Right lung (tissue), 5 donors: ENCODE data around the gene FOXL3. TPM values are rescaled to one million over a fixed set of nuclear protein-coding genes. Genes with fewer than 3 reads are reported as not detected.
"Not testable (repeated sequence)": the region's sequence is repeated elsewhere in the genome, so short reads cannot be mapped to it uniquely, and the experiment has no call there.

Experiments used
- DNase-seq, 2 donors: peaks; one replicate each; pipeline ENCODE4 v3.0.0-alpha.2; 2013
- polyA plus RNA-seq, 5 donors: library from polyadenylated mRNA; unstranded; fragments of 120-200 nt; gene quantifications; one replicate each; pipeline versions ENCODE4 v1.2.1 to v1.2.3, GENCODE V29; 2013; ENCODE audit warnings: inconsistent platforms in 1 of 5, low replicate concordance in 1 of 5; ENCODE audit not compliant: insufficient read length in 5 of 5, insufficient read depth in 1 of 5

FOXL3 gene
- polyA plus RNA-seq, 5 donors, result not detected

DNA sequence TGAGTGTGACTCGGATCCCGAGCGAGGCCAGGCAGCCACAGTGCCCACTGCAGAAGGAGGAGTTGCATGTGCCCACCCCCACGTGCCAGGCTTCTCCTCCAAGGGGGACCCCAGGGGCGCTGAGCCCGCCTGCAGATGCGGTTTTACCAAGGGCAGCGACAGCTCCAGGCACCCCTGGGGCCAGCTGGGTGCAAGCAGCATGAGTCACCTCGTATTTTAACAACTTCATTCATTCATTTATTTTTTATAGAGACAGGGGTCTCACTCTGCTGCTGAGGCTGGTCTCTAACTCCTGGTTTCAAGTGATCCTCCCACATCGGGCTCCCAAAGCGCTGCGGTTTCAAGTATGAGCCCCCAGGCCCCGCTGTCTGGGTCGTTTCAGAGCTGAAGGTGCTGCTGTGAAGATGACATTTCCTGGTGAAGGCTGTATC lies 1.3 kb upstream of the FOXL3 start:
- DNase-seq, result no peak

GRCh38 chr7:289209-289755 lies 688 bp upstream of the FOXL3 start:
- no peak for DNase-seq

DNA sequence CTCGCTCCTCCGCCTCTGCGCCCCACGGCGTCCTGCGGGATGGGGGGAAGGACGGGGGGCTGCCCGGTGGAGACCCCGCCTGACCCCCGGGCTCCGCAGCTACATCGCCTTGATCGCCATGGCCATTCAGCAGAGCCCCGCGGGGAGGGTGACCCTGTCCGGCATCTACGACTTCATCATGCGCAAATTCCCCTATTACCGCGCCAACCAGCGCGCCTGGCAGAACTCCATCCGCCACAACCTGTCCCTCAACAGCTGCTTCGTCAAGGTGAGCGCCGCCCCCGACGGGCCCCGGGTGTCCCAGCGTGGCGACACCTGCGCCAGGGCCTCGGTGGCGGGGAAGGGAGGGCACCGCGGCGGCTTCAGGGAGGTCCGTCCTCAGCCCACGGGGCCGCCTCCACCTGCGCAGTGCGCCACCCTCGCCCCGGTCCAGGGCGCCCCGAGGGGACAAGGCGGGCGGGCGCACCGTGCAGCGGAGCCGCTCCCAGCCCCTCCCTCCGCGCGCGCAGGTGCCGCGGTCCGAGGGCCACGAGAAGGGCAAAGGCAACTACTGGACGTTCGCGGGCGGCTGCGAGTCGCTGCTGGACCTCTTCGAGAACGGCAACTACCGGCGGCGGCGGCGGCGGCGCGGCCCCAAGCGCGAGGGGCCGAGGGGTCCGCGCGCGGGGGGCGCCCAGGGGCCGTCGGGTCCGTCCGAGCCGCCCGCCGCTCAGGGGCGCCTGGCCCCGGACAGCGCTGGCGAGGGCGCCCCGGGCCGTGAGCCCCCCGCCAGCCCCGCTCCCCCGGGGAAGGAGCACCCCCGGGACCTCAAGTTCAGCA lies 793 bp downstream of the FOXL3 start:
- no peak for DNase-seq

- DNase-seq, result no peak
Observed at GRCh38 chr7:291373-292092, 1.6 kb downstream of the FOXL3 start.

DNA sequence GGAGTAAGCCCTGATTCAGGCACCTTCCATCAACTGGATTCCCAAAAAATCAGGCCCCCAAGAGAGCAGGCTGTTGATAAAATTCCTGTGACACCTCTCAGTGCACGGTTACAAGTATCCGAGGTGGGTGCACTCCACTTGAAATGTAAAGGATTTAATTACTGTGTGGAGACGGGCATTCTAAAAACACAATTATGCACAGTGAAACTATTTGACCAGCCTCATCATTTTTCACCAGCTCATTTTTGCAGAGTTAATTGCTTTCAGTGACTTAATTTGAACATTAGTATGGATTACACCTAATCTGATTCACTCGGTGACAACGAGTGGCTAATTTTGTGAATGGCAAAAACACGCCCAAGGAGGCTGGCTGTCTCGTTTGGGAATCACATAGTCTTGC lies 2.3 kb downstream of the FOXL3 start:
- no peak for DNase-seq

DNA sequence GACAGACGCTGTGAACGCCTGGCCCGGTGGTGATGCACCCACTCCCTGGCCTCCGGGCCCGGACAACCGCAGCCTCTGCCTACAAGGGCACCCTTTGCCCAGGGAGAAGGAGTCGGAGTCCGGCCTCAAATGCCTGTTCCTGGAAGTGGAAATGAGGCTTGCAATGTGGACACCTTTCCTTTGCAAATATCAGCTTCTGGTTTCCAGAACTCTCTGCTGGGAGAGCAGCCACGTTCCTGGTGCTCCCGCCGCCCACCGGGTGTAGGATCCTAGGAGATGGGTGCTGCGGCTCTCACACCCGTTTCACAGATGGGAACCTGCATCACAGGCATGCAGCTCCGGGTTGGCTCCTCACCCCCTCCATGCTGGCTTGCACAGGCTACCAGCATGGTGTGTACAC lies 2.9 kb downstream of the FOXL3 start:
- no peak for DNase-seq

GRCh38 chr7:293681-294439 lies 3.9 kb downstream of the FOXL3 start:
- no peak for DNase-seq

DNA sequence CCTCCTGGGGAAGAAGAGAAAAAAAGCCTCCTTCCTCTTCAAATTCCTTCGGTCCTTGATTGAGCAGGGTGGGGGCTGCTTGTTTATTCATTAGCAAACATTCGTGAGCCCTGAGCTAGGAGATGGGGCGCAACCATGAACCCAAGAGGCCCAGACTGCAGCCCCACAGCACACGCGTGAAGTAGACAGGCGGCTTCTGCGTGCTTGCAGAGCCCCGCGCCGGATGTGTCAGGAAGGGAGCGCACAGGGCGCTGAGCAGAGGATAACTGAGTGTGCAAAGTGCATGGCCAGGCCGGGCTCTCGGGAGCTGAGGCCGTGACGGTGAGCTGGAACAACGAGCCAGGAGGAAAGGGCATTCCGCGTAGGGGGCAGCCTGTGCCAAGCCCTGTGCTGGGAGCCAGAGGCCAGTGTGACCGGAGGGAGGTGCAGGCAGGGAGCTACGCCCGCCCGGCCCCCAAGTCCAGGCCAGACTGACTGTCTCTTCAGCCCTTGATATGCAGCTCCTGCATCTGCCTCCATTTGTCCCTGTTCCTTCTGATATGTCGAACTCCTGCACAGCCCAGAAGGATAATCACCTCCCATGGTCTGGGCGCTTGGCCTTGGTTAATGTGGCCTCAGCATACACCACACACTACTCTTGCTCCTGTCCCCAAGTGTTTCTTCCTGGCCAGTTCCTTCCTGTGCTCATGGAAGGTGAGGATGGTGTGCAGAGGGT lies 4.6 kb downstream of the FOXL3 start:
- DNase-seq, result no peak

GRCh38 chr7:295155-296154 lies 5.5 kb downstream of the FOXL3 start:
- peak in 1 of 2 donors; percentile 32 for DNase-seq

DNA sequence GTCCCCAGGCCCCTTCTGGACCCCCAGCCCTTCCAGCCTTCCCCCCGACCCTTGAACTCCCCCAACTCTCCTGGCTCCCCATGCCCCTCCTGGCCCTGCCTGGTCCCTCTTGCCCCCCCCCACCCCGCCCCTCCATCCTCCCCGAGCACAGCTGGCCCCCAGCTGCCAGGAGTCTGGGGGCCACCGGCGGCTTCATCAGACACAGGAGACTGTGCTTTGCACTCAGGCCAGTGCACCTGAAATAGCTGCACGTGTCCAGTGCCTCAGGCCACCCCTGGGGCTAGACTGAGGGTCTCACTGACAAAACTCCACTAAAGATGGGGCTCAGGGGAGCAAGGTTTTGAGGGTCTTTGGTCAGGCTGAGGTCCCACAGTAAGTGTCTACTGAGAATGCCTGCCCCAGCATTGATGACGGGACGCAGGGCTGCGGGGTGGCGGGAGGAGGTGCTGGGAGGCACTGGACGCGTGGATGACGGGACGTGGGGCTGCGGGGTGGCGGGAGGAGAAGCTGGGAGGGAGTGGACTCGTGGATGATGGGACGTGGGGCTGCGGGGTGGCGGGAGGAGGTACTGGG lies 6.5 kb downstream of the FOXL3 start:
- no peak for DNase-seq

GRCh38 chr7:297141-297540 lies 7.2 kb downstream of the FOXL3 start:
- DNase-seq, result not testable (repeated sequence)

- DNase-seq, result no peak
Observed at GRCh38 chr7:297611-298374, 7.8 kb downstream of the FOXL3 start.

- no peak for DNase-seq
Observed at GRCh38 chr7:298375-298702, 8.4 kb downstream of the FOXL3 start.

DNA sequence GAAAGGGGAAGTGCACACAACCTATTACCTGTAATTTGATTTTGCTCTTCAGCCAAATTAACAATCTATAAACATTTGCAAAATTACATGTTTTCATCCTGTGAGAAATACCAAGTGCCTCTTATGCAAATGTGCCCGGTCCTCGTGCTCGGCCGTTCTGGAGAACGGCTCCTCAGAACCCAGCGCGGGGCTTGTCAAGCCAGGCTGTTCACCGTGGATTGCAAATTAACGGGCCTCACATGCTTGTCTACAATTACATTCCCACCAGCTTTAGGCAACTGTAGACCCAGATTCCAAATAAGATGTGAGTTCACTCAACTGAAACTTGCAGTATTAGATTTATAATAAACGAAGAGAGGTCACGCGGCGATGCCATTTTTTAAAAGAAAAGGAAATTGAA lies 8.8 kb downstream of the FOXL3 start:
- DNase-seq, result no peak

DNA sequence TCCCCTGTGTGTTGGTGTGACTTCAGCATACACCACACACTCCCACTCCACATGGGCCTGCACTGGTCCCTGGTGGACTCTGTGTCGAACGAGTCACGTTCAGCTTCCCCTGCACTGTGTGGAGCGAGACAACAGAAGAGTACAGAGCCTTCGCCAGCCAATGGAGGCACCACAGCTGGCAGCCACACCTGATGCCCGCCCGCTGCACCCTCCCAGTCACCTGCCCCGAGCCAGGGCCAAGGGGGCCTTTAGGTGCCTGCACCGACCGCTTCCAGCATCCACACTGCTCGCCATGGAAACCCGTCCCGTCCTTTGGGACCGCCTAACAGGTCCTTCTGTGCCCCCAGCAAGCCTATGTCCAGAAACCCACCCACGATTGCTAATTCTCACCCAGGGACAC lies 9.2 kb downstream of the FOXL3 start:
- no peak for DNase-seq

DNA sequence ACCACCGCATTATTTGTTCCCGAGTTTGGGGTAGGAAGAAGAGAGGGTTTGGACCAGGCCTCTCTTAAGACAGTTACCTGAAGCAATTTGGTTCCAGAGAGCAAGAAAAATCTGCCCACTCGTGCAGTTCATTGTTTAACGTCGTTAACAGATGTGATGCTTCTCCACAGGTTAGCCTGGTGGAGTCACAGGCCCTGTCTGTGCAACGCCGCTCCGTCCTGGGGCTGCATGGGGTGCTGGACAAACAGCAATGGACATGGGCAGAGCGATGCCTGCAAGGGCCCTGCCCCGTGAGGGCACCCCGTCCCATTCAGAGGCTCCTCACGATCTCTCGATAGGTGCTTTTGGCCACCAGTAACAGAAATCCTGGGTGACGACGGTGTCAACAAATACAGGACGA lies 9.7 kb downstream of the FOXL3 start:
- no peak for DNase-seq

DNA sequence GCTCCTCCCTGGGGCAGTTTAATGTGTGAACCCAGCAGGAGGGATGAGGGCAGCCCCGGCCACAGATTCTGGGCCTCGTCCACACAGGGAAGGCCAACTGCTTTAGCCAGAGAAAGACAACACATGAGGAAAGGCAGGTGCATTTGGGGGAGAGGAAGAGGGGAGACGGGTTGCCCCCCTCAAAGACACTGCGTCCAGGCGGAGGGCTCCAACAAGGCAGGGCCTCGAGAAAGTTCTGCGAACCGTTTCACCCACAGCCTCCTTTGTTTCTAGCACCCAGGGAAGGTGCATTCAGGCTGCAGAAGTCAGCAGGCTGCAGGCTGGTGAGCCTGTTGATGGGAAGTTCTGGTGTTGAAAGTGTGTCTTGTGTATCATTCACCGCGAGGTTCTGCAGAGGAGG lies 10.1 kb downstream of the FOXL3 start:
- DNase-seq, result no peak

DNA sequence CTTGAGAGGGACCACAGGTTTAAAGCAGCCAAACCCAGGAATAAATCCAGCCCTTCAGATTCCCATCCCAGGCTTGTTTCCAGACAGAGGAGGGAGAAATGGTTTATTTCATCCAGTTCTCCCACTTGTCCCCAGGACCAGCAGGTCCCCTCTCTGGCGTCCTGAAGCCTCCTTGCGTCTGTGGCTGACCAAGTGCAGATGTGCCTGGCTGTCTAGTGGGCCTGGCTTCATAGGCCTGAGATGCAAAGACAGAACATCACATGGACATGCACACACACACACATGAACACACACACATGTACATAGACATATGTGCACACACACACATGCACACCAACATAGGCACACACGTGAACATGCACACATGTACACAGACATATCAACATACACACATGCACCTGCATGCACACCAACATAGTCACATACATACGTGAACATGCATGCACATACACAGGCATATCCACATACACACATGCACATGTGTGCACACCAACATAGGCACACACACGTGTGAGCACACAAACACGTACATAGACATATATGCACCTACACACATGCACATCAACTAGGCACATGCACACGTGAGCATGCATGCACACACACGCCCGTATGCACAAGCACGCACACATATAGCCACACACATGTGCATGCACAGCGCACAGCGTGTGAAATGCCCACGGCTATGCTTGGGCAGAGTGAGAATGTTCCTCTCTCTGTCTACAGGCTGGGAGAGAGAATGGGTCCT lies 10.7 kb downstream of the FOXL3 start:
- no peak for DNase-seq
